Body of pancreas (tissue), 4 donors: ENCODE data around the gene PABPC3. TPM values are rescaled to one million over a fixed set of nuclear protein-coding genes. Genes with fewer than 3 reads are reported as not detected.

Experiments used
- ATAC-seq: fragments of 150-250 bp; one replicate; pipeline ENCODE4 v1.9.1; 2016
- DNase-seq, 4 donors: peaks; one replicate each; pipeline ENCODE4 v3.0.0-alpha.2; 2019
- H3K27ac ChIP-seq, 4 donors: fragments of 200-600 bp; sonication (generic); 1 replicate in 3 of 4; 2 replicates in 1 of 4; pipeline versions ENCODE4 v1.5.1 to v1.6.1; 2016 to 2019; ENCODE audit warnings: mild to moderate bottlenecking in 1 of 4, mixed read lengths in 1 of 4, moderate library complexity in 1 of 4
- H3K27me3 ChIP-seq, 2 donors: fragments of 200-600 bp; sonication (generic); one replicate each; pipeline ENCODE4 v1.6.0; 2016; ENCODE audit warnings: mild to moderate bottlenecking in 1 of 2
- H3K36me3 ChIP-seq, 2 donors: fragments of 200-600 bp; sonication (generic); replicated peaks in 1 of 2; 2 replicates each; pipeline ENCODE4 v1.5.1; 2016; ENCODE audit warnings: low read depth in 2 of 2; ENCODE audit not compliant: insufficient read depth in 1 of 2
- H3K4me1 ChIP-seq: fragments of 200-600 bp; sonication (generic); one replicate; pipeline ENCODE4 v1.6.0; 2016
- H3K4me3 ChIP-seq, 2 donors: fragments of 200-600 bp; sonication (generic); 1 replicate in 1 of 2; 2 replicates in 1 of 2; pipeline ENCODE4 v1.5.1; 2016 to 2019
- H3K9me3 ChIP-seq, 3 donors: fragments of 200-600 bp; sonication (generic); 1 replicate in 2 of 3; 2 replicates in 1 of 3; pipeline ENCODE4 v1.5.1; 2016
- CTCF ChIP-seq, 7 experiments: fragments of 450-650 bp in 4 of 7; fragments of 200-600 bp in 3 of 7; sonication (generic) in 3 of 7; IDR thresholded peaks; one replicate each; pipeline ENCODE4 v1.5.1; 2016 to 2019; ENCODE audit warnings: antibody characterized with exemption in 7 of 7
- POLR2A ChIP-seq, 3 donors: fragments of 450-650 bp; IDR thresholded peaks; one replicate each; pipeline ENCODE4 v1.6.1; 2016; ENCODE audit warnings: antibody characterized with exemption in 3 of 3, mild to moderate bottlenecking in 2 of 3
- WGBS, 2 donors: methylation state at CpG; one replicate each; pipeline ENCODE4 v1.1.5; 2017; 5-methylcytosine and 5-hydroxymethylcytosine counted together
- intact Hi-C: fragments of 100-400 bp; cut with DNase I; formaldehyde crosslinking; loops from one replicate; pipeline ENCODE4 v1.15.1; 2023
- total RNA-seq, 2 donors: library from RNA; depleted of rRNA; stranded (reverse); fragments of >200 nt; gene quantifications; one replicate each; pipeline ENCODE4 v1.1.0, GENCODE V29; 2016

PABPC3 gene
- total RNA-seq, 2 donors from 2014 or later = not detected

DNA sequence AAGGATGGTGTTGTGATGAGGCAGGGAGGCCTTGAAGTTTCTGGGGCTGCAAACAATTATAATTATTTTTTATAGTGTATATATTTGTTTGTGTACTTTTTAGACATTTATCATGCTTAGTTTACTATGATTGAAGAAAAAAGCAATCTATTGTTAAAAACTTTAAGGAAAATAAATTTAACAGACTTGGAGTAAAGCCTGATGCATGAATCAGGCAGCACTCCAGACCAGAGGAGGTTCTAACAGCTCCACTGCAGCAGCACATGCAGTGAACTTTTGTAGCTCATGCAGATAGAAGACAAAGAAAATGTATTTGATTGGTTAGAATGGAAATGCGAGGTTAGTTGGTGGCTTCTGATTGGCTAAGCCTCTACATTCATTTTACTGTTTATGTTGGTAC lies 36.8 kb upstream of the PABPC3 start:
- Histone ChIP-seq H3K4me3 (no peak overlapping the region), H3K4me1 (no peaks in the 10 kb centered on the region), H3K27ac (no peak overlapping the region), H3K36me3 (no peaks in the 10 kb centered on the region), H3K9me3 (no peaks in the 10 kb centered on the region), H3K27me3 (no peaks in the 10 kb centered on the region)
- no peak for DNase-seq
- WGBS, 2 donors = 57 to 65% methylated on average over 1 of the region's 1 CpG
- no peak for TF ChIP-seq POLR2A (IDR thresholded peaks at IDR 0.05)
- no peak for TF ChIP-seq CTCF (IDR thresholded peaks at IDR 0.05)
- ATAC-seq = no peak
- intact Hi-C loops = no loop called here

DNA sequence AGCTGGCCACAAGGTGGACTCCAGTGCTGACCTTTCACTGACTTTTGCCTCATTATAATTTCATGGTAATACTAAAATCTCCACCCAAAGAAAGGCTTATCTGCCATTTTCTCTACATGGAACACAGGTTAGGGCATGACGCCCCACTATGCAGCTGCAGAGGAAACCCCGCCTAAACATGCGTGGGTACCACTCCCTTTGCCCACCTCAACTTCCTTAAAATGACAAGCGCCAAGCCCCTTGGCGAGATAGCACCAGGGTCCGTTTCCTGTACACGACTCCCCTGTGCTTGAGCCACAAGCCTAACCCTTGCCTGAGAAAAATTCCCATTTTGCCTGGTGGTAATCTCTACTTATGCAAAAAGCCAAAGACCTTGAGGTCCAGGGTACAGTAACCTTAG lies 36.0 kb upstream of the PABPC3 start:
- Histone ChIP-seq H3K4me3 (no peak overlapping the region), H3K36me3 (no peaks in the 10 kb centered on the region), H3K9me3 (no peaks in the 10 kb centered on the region), H3K4me1 (no peaks in the 10 kb centered on the region), H3K27ac (no peak overlapping the region), H3K27me3 (no peaks in the 10 kb centered on the region)
- no peak for ATAC-seq
- intact Hi-C loops = no loop called here
- DNase-seq = no peak
- 68 to 79% methylated on average over 7 of the region's 7 CpGs for WGBS, 2 donors
- TF ChIP-seq POLR2A (IDR thresholded peaks at IDR 0.05) (no peak), CTCF (IDR thresholded peaks at IDR 0.05) (no peak)

- Histone ChIP-seq H3K4me1 (no peaks in the 10 kb centered on the region), H3K36me3 (no peaks in the 10 kb centered on the region), H3K9me3 (no peaks in the 10 kb centered on the region), H3K27ac (no peak overlapping the region), H3K4me3 (no peak overlapping the region), H3K27me3 (no peaks in the 10 kb centered on the region)
- DNase-seq (no peak), ATAC-seq (no peak)
- TF ChIP-seq POLR2A (IDR thresholded peaks at IDR 0.05) (no peak), CTCF (IDR thresholded peaks at IDR 0.05) (no peak)
- 53 to 67% methylated on average over 5 of the region's 5 CpGs for WGBS, 2 donors
- intact Hi-C loops = no loop called here
These were observed 33.5 kb upstream of the PABPC3 start for GRCh38 chr13:25062479-25062878.

DNA sequence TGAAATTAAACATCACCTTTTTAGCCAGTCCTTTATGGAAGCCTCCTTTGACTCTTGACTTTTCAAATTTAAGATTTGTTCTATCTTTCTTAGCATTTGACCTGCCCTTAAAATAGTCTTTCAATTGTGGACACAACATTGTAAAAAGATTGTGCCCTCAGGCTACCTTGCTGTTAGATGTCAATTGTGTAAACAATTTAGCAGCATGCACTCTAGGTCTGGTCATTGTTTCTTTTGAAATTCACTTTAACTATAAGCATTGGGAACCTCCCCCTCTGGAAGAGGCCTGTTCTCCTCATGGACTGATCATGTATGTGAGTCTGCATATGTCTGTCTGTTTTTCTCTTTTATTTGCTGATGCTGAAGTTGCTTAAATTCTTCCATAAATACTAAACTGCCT lies 31.5 kb upstream of the PABPC3 start:
- intact Hi-C loops = no loop called here

More for the DNA sequence above, 31.5 kb upstream of the PABPC3 start:
- Histone ChIP-seq H3K9me3 (no peaks in the 10 kb centered on the region), H3K4me1 (no peaks in the 10 kb centered on the region), H3K36me3 (no peaks in the 10 kb centered on the region), H3K4me3 (no peak overlapping the region), H3K27me3 (no peaks in the 10 kb centered on the region), H3K27ac (no peak overlapping the region)
- TF ChIP-seq POLR2A (IDR thresholded peaks at IDR 0.05) (no peak), CTCF (IDR thresholded peaks at IDR 0.05) (no peak)
- ATAC-seq = no peak
- no peak for DNase-seq
